Adipocyte (in vitro differentiated cells): ENCODE data around the gene CERT1.

ENCODE experiments used
- DNase-seq: peaks from one replicate; pipeline ENCODE4 v3.0.0-alpha.2; 2015; ENCODE audit warnings: low read depth
- H3K27me3 ChIP-seq: replicated peaks from 2 replicates; pipeline ENCODE4 v1.7.0; 2013; ENCODE audit warnings: mild to moderate bottlenecking, low read length, moderate library complexity; ENCODE audit not compliant: control insufficient read depth, insufficient read depth
- H3K36me3 ChIP-seq: 2 replicates; pipeline ENCODE4 v1.7.0; 2013; ENCODE audit warnings: low read length, mild to moderate bottlenecking, moderate library complexity; ENCODE audit not compliant: control insufficient read depth, insufficient read depth, severe bottlenecking
- H3K4me1 ChIP-seq: 2 replicates; pipeline ENCODE4 v1.7.0; 2013; ENCODE audit warnings: mild to moderate bottlenecking, low read length, moderate library complexity; ENCODE audit not compliant: control insufficient read depth, insufficient read depth
- H3K4me3 ChIP-seq: 2 replicates; pipeline ENCODE4 v1.7.0; 2013; ENCODE audit warnings: mild to moderate bottlenecking, low read length, moderate library complexity
- H3K9ac ChIP-seq: 2 replicates; pipeline ENCODE4 v1.7.0; 2013; ENCODE audit warnings: mild to moderate bottlenecking, low read length, moderate library complexity
- H3K9me3 ChIP-seq: 2 replicates; pipeline ENCODE4 v1.7.0; 2013; ENCODE audit warnings: mild to moderate bottlenecking, low read length, moderate library complexity; ENCODE audit not compliant: control insufficient read depth

CERT1 gene

DNA sequence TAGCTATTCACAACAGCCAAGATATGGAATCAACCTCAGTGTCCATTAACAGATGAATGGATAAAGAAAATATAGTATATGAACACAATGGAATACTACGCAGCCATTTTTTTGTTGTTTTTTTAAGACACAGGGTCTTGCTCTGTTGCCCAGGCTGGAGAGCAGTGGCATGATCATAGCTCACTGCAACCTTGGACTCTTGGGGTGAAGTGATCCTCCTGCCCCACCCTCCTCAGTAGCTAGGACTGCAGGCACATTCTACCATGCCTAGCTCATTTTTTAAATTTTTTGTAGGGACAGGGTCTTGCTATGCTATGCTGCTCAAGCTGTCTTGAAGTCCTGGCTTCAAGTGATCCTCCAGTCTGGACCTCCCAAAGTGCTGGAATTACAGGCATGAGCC, 38.5 kb downstream of the CERT1 start:
- no peaks in the 10 kb centered on the region for H3K4me1 ChIP-seq
- no peak overlapping the region for H3K4me3 ChIP-seq
- no peaks in the 10 kb centered on the region for H3K36me3 ChIP-seq
- no peak for DNase-seq
- no peak overlapping the region for H3K9ac ChIP-seq
- H3K9me3 ChIP-seq: peaks cover 25% of the 10 kb centered on the region
- H3K27me3 ChIP-seq: no peaks in the 10 kb centered on the region

DNA sequence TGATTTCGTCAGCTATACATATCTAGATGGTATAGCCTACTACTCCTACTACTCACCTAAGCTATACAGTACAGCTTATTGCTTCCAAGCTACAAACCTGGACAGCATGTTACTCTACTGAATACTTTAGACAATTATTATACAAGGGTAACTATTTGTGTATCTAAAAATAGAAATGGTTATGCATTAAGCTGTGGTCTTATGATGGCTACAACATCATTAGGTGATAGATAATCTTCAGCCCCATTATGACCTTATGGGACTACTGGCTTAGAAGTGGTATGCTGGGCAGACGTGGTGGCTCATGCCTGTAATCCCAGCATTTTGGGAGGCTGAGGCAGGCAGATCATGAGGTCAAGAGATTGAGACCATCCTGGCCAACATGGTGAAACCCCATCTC, 40.2 kb downstream of the CERT1 start:
- Histone ChIP-seq H3K9ac (no peak overlapping the region), H3K4me1 (no peaks in the 10 kb centered on the region), H3K4me3 (no peak overlapping the region)

GRCh38 chr5:75469017-75469416, 42.4 kb downstream of the CERT1 start:
- no peak for DNase-seq
- Histone ChIP-seq H3K27me3 (no peaks in the 10 kb centered on the region), H3K36me3 (no peaks in the 10 kb centered on the region), H3K9me3 (peaks cover 29% of the 10 kb centered on the region), H3K4me1 (no peaks in the 10 kb centered on the region), H3K9ac (no peak overlapping the region), H3K4me3 (peak overlapping the region; percentile 22)

More for the DNA sequence above, 40.2 kb downstream of the CERT1 start:
- H3K9me3 ChIP-seq: peaks cover 29% of the 10 kb centered on the region
- no peaks in the 10 kb centered on the region for H3K27me3 ChIP-seq
- H3K36me3 ChIP-seq: no peaks in the 10 kb centered on the region
- DNase-seq: no peak

- no peaks in the 10 kb centered on the region for H3K4me1 ChIP-seq
- no peaks in the 10 kb centered on the region for H3K36me3 ChIP-seq
- H3K27me3 ChIP-seq: no peaks in the 10 kb centered on the region
- DNase-seq: no peak
- peaks cover 29% of the 10 kb centered on the region for H3K9me3 ChIP-seq
- H3K4me3 ChIP-seq: peak overlapping the region; percentile 22
- no peak overlapping the region for H3K9ac ChIP-seq
Measured at GRCh38 chr5:75468593-75468992, 42.8 kb downstream of the CERT1 start.

DNA sequence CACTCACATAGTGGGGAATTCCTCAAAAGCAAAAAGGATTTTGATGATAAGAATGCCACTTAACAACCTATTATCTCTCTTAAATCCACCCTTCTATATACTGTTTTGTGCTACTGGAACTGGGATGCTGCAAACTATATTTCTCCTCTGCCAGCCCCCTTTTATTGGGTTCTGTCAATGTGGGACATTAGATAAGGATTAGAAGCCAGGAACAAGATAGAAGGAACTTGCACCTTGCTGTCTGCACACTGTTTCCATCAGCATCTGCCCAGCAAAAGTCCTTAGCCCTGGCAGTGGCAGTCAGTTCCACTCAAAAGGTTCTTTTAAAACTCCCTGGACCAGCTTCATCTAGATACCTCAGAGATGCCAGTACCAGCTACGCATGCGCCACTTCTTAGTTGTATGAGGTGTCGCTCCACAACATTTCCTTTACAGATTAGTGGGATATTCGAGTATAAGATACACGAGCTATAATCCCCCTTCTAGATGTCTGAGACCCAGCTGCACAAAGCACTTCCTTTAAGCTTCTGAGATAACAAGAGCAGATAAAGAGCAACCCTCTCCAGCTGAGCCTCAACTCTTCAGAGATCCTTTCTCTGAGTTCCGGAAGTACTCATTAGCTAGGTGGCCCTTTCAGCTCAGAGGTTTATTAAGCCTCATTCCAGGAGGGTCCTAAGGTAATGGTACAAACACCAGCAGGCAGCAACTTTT, 45.3 kb downstream of the CERT1 start:
- Histone ChIP-seq H3K9me3 (peaks cover 29% of the 10 kb centered on the region), H3K4me1 (no peaks in the 10 kb centered on the region), H3K36me3 (peaks cover 5% of the 10 kb centered on the region), H3K4me3 (no peak overlapping the region), H3K9ac (no peak overlapping the region), H3K27me3 (no peaks in the 10 kb centered on the region)
- no peak for DNase-seq

DNA sequence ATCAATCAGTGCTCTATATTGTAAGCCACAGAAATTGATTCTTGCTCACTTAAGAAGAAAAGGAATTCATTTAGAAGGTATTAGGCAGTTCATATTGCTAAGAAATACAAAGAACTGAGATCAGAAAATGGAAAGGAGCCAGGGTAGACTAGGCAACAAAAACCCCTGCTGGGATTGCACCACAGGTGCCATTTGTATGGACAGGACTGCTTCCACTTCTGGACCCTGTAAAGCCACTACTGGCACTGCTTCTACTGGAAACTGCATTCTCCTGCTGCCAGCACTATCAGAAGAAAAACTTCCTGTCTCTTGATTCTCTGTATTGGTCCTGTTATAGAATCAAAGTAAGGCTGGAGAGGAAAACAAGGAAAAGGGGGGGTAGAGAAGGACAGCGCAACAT, 45.9 kb downstream of the CERT1 start:
- peak; percentile 2 for DNase-seq
- peaks cover 5% of the 10 kb centered on the region for H3K36me3 ChIP-seq
- no peaks in the 10 kb centered on the region for H3K27me3 ChIP-seq
- peaks cover 29% of the 10 kb centered on the region for H3K9me3 ChIP-seq
- H3K4me3 ChIP-seq: no peak overlapping the region
- no peak overlapping the region for H3K9ac ChIP-seq
- H3K4me1 ChIP-seq: no peaks in the 10 kb centered on the region

- DNase-seq: no peak
Measured at GRCh38 chr5:75463726-75464125, 47.7 kb downstream of the CERT1 start.

GRCh38 chr5:75461679-75462078, 49.8 kb downstream of the CERT1 start:
- no peaks in the 10 kb centered on the region for H3K27me3 ChIP-seq
- H3K4me3 ChIP-seq: no peak overlapping the region
- peaks cover 23% of the 10 kb centered on the region for H3K36me3 ChIP-seq
- H3K9ac ChIP-seq: no peak overlapping the region
- no peak for DNase-seq
- no peaks in the 10 kb centered on the region for H3K9me3 ChIP-seq
- H3K4me1 ChIP-seq: no peaks in the 10 kb centered on the region

More at GRCh38 chr5:75463726-75464125, 47.7 kb downstream of the CERT1 start:
- H3K4me3 ChIP-seq: no peak overlapping the region
- H3K9me3 ChIP-seq: peaks cover 12% of the 10 kb centered on the region
- H3K4me1 ChIP-seq: no peaks in the 10 kb centered on the region
- no peaks in the 10 kb centered on the region for H3K27me3 ChIP-seq
- no peak overlapping the region for H3K9ac ChIP-seq
- peaks cover 5% of the 10 kb centered on the region for H3K36me3 ChIP-seq

DNA sequence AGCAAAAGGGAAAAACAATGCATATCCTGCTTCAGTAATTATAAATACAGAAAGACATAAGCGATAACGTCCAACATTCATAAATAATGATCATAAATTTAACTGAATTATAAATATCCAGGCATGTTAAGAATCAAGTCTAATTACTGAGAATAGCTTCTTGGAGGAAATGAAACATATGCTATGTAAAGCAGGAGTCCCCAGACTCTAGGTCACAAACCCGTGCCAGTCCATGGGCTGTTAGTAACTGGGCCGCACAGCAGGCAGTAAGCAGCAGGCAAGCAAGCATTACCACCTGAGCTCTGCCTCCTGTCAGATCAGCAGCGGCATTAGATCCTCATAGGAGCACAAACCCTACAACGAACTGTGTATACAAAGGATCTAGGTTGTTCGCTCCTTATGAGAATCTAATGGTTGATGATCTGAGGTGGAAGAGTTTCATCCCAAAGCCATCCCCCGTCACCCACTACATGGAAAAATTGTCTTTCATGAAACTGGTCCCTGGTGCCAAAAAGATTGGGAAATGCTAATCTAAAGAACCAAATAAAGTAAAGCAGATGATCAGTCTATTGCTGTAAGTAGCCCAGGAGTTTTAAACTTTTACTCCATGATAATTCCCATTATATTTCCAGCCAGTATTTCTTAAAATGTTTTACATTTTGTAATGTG, 50.4 kb downstream of the CERT1 start:
- no peak overlapping the region for H3K4me3 ChIP-seq
- H3K36me3 ChIP-seq: peaks cover 24% of the 10 kb centered on the region
- H3K9me3 ChIP-seq: no peaks in the 10 kb centered on the region
- H3K27me3 ChIP-seq: no peaks in the 10 kb centered on the region
- DNase-seq: no peak
- H3K4me1 ChIP-seq: no peaks in the 10 kb centered on the region
- no peak overlapping the region for H3K9ac ChIP-seq

DNA sequence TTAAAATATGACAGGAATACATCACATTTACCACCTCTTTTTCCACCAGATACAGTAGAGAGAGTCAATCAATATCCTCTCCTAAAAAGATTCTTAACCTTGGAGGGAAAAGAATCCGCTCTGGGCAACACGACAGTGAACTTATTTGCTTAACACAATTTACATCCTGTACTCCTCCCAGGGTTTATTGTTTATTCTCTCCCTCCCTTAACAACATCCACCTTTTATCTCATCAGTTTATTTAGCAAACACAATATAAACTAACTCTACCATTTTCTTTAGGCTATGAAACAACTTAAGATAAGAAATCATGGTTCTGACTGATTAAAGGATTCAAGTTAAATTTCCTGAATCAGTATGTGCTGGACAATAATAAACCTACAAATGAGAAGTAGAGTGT, 50.9 kb downstream of the CERT1 start:
- no peaks in the 10 kb centered on the region for H3K9me3 ChIP-seq
- no peaks in the 10 kb centered on the region for H3K4me1 ChIP-seq
- DNase-seq: no peak
- H3K27me3 ChIP-seq: no peaks in the 10 kb centered on the region
- peaks cover 24% of the 10 kb centered on the region for H3K36me3 ChIP-seq
- no peak overlapping the region for H3K4me3 ChIP-seq
- no peak overlapping the region for H3K9ac ChIP-seq

GRCh38 chr5:75457691-75458090, 53.7 kb downstream of the CERT1 start:
- no peaks in the 10 kb centered on the region for H3K9me3 ChIP-seq
- peaks cover 28% of the 10 kb centered on the region for H3K36me3 ChIP-seq
- no peak for DNase-seq
- H3K27me3 ChIP-seq: no peaks in the 10 kb centered on the region
- H3K4me1 ChIP-seq: no peaks in the 10 kb centered on the region
- H3K4me3 ChIP-seq: no peak overlapping the region
- no peak overlapping the region for H3K9ac ChIP-seq
